HG03135 (cell line): Measurements from ENCODE around the gene DAAM1.

Source experiments
- ATAC-seq: cut with Tn5 transposase; IDR thresholded peaks from one replicate; pipeline ENCODE4 v1.9.1; 2021; ENCODE audit warnings: mild to moderate bottlenecking, moderate library complexity; ENCODE audit not compliant: unreplicated experiment

DAAM1 gene

GRCh38 chr14:59281609-59282377, 93.3 kb downstream of the DAAM1 start:
- ATAC-seq = no peak

- no peak for ATAC-seq
Measured at GRCh38 chr14:59282378-59282765, 93.9 kb downstream of the DAAM1 start.

GRCh38 chr14:59283361-59283760, 94.9 kb downstream of the DAAM1 start:
- no peak for ATAC-seq

- ATAC-seq = no peak
Measured at GRCh38 chr14:59284059-59284458, 95.6 kb downstream of the DAAM1 start.

- ATAC-seq = no peak
Measured at GRCh38 chr14:59292028-59292427, 103.6 kb downstream of the DAAM1 start.

DNA sequence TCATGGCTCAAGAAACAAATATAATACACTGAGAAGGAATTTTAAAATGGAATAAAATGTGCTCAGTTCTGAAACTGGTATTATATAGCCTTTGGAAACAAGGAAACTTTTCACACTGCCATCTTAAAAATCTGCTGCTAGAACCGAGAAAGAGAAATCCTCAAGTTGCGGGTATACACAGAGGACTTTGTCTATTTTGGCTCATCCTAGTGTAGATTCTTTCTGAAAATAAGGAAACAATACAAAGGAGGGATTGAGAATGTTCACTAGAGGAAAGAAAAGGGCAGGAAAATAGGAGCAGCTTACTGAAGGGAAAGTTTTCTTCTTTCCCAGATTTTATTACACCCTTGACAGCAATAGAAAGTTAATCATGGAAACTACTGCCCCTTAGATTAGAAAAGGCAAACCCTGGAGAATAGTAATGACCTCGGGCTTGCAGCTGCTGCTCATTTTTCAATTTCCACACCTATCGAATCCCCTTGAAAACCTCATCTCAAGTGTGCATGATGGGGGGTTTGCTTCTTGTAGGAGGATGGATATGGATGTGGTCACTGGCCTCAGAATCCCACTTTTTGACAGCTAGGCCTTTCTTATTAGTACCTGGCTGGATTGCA, 104.6 kb downstream of the DAAM1 start:
- no peak for ATAC-seq

DNA sequence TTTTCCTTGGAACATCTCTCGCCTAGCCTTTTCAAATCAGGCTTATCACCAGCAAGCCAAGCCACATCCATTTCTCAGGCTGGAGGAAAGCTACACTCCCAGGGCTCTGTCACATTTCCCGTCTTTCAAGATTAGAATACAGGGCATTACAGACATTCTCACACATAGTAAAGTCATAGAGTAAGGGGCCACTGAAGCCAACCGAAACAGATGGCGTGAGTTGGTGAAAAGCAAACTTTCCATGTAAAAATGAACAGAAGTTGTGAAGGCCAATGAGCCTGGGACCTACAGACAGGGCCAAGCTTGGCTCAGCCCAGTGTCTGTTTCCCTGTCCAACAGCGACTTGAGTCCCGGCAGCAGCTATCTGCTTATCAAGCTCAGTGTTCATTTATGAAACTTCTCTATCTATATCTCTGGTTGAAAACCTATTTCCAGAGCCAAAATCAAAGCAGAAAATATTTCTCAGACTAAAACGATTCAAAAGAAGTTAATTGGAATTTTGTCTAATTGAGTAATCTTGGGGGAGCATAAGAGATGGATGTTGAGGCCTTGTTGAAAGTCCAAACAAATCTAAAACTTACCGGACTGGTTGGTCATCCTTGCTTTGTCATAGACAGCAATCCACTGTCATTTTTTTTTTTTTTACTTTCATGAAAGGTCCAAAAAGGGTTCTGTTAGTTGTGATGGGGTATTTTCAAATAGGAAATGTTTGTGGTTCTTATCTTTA, 105.6 kb downstream of the DAAM1 start:
- no peak for ATAC-seq

DNA sequence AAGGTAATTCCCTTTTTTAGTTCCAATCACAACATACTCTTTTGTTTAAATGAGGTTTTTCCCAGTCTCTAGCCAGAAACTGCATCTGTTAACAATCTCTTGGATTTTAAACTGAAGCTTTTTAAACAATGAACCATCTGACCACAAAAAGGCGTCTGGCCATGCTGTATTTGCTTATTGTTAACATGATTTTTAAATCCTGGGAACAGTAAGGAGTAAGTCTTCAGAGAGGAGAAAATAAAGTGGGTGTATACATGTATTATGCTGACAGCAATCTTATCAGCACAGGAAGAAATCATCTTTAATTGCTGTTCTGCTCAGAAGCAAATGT, 106.2 kb downstream of the DAAM1 start:
- no peak for ATAC-seq

GRCh38 chr14:59295951-59296350, 107.5 kb downstream of the DAAM1 start:
- ATAC-seq = no peak

DNA sequence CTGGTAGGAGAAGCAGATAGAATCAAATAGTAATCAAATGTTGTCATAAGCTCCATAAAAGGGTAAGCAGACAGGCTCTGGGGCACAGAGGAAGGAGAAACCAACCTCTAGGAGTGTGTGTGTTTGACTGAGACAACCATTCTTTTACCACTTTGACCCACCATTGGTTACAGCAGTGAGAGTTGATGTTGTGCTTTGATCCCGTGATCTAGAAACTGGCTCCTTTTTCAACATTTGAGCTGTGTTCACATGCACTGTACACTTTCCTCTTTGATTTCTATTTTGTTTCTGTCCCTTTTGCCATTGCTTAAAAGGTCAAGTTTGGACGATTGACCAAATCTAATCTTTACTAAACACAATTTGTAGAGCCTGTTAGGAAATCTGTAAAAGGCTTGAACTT, 108.0 kb downstream of the DAAM1 start:
- ATAC-seq = no peak

- ATAC-seq = no peak
Measured at GRCh38 chr14:59297071-59297776, 108.8 kb downstream of the DAAM1 start.

DNA sequence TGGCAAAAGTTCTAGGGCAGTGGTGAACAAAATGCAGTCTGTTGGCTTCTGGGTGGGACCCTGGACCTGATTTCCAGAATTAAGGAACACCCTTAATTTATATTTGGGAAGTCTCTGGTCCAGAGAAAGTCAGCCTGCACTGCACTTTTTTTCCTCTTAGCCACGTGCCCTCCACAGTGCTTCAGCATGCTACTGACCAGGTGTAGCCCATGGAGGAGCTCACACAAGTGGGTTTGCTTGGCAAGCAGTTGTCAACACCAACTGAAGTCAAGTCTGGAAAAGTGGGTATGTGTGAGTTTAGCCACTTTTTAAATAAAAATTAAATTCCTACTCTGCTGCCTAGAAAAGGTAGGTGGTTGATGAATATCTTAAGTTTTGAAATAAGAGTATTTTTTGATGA, 111.3 kb downstream of the DAAM1 start:
- ATAC-seq = no peak

GRCh38 chr14:59301354-59301753, 112.9 kb downstream of the DAAM1 start:
- peak; percentile 62 for ATAC-seq

DNA sequence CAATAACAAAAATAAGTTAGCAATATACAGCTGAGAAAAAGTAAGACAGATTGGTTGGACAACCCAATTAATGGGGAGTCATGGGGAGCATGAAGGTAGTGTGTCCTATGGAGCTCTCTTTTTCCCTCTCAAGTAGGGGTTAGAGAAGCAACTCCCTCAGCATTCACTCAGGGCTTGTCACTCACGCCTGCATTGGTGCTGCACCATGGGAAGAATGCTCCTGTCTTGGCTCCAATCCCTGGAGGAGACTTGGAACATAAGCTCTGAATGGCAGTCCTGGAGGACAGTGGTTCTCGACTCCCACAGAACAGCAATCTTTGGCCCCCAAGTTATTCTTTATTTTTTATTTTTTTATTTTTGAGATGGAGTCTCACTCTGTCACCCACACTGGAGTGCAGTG, 113.8 kb downstream of the DAAM1 start:
- ATAC-seq = no peak

GRCh38 chr14:59303216-59303615, 114.7 kb downstream of the DAAM1 start:
- ATAC-seq = peak; percentile 44

DNA sequence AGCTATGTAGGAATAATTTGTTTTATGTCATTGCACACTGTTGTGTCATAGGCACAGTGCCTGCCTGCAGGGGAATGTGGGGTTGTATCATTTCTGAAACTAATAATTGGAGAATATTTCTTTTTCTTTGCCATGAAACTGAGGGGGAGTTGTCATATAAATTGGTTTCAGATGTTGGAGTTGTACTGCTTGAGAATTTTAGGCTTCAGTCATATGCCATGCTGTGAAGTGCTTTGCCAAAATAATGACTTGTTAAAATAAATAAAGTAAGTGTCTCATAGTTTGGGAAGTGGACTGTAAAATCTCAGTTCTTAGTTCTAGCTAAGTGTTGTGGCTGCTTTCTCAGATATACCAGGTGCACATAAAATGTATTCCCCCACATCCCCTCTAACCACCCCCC, 116.8 kb downstream of the DAAM1 start:
- ATAC-seq = no peak

- ATAC-seq = no peak
Measured at GRCh38 chr14:59305836-59306555, 117.5 kb downstream of the DAAM1 start.

- ATAC-seq = no peak
Measured at GRCh38 chr14:59306775-59307174, 118.3 kb downstream of the DAAM1 start.

- no peak for ATAC-seq
Measured at GRCh38 chr14:59308086-59308485, 119.6 kb downstream of the DAAM1 start.

DNA sequence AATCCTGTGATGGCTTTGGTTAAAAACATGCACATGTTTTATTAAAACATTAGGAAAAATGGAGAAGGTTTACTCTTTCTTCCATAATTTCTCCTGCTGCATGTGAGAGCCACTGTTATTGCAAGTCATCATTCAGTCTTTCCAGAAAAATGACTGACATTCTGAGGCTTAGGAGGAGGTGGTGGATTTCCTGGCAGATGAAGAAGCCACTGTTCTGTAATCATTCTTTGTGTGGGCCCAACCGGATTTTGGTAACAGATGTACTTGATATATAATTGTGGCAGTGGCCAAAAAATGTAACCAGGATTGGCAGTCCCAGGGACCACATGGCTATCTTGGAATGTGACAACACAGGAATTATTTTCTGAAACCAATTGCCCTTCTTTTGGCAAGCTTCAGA, 120.2 kb downstream of the DAAM1 start:
- no peak for ATAC-seq
